IPS-15b (cell line): ENCODE data around the gene ATG14.

Experiments
- H3K27me3 ChIP-seq: one replicate; pipeline ENCODE4 v1.6.1; 2013; ENCODE audit warnings: low read length; ENCODE audit not compliant: control insufficient read depth, insufficient read depth
- H3K36me3 ChIP-seq: one replicate; pipeline ENCODE4 v1.6.1; 2013; ENCODE audit warnings: low read length; ENCODE audit not compliant: control insufficient read depth, insufficient read depth
- H3K4me1 ChIP-seq: one replicate; pipeline ENCODE4 v1.6.1; 2013; ENCODE audit warnings: mild to moderate bottlenecking, low read length; ENCODE audit not compliant: control insufficient read depth, insufficient read depth
- H3K4me3 ChIP-seq: one replicate; pipeline ENCODE4 v1.5.1; 2013; ENCODE audit warnings: low read depth, low read length
- H3K9ac ChIP-seq: one replicate; pipeline ENCODE4 v1.6.1; 2013; ENCODE audit warnings: low read depth, mild to moderate bottlenecking, low read length
- H3K9me3 ChIP-seq: one replicate; pipeline ENCODE4 v1.6.1; 2013; ENCODE audit warnings: mild to moderate bottlenecking, low read length; ENCODE audit not compliant: control insufficient read depth, insufficient read depth

Gene ATG14

DNA sequence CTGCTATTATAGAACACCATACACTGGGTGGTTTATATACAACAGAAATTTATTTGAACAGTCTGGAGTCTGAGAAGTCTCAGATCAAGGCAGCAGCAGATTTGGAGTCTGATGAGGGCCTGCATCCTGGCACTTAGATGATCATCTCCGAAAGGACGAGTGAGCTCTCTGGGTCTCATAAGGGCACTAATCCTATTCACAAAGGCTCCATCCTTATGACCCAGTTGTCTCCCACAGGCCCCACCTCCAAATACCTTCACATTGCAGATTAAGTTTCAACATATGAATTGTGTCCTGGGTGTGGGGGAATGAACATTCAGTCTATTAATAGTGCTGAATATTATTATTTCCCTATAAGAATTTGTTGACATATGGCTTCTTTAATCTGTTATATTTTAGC is 86.8 kb downstream of the ATG14 start:
- H3K27me3 ChIP-seq, result no peaks in the 10 kb centered on the region
- H3K9me3 ChIP-seq, result no peaks in the 10 kb centered on the region
- H3K4me3 ChIP-seq, result no peak overlapping the region
- H3K36me3 ChIP-seq, result no peaks in the 10 kb centered on the region
- peaks cover 6% of the 10 kb centered on the region for H3K4me1 ChIP-seq
- H3K9ac ChIP-seq, result no peak overlapping the region

DNA sequence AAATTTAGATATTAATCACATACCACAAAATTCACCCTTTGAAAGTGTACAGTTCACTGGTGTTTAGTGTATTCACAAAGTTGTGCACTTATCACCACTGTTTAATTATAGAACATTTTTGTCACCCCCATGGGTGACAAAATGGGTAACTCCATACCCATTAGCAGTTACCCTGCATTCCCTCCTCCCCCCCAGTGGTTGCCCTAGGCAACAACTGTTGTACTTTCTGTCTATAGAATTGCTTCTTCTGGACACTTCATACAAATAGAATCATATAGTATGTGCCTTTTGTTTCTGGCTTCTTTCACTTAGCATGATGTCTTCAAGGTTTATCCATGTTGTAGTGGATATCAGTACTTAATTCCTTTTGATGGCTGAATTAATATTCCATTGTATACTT is 87.7 kb downstream of the ATG14 start:
- H3K27me3 ChIP-seq, result no peaks in the 10 kb centered on the region
- H3K9me3 ChIP-seq, result no peaks in the 10 kb centered on the region
- H3K4me1 ChIP-seq, result peaks cover 6% of the 10 kb centered on the region
- H3K9ac ChIP-seq, result no peak overlapping the region
- no peak overlapping the region for H3K4me3 ChIP-seq
- H3K36me3 ChIP-seq, result no peaks in the 10 kb centered on the region

DNA sequence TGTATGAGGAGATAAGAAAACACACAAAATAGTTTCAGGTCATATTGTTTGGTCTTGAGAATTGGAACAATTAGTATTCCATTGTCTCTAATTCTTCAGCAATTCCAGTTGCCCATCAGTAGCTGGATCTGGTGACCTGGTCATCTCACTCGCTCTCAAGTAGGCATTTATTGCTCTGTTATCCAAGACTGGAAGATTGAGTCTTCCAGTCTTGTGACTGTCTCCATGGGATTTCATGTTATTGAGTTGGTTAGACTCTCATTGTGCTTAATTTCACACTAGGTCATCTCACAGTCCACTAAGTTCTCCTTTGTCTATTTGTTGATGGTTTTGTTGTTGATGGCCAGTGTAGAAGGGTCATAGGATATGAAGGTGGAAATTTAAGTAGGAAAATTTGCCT is 92.9 kb downstream of the ATG14 start:
- no peak overlapping the region for H3K4me3 ChIP-seq
- peaks cover 2% of the 10 kb centered on the region for H3K4me1 ChIP-seq
- H3K36me3 ChIP-seq, result peaks cover under 1% of the 10 kb centered on the region
- no peaks in the 10 kb centered on the region for H3K27me3 ChIP-seq
- no peak overlapping the region for H3K9ac ChIP-seq
- H3K9me3 ChIP-seq, result peaks cover under 1% of the 10 kb centered on the region

GRCh38 chr14:55317542-55318306 is 93.9 kb downstream of the ATG14 start:
- Histone ChIP-seq H3K9me3 (peaks cover 10% of the 10 kb centered on the region), H3K4me3 (no peak overlapping the region), H3K4me1 (peaks cover 2% of the 10 kb centered on the region), H3K27me3 (no peaks in the 10 kb centered on the region), H3K9ac (no peak overlapping the region), H3K36me3 (peaks cover 4% of the 10 kb centered on the region)

DNA sequence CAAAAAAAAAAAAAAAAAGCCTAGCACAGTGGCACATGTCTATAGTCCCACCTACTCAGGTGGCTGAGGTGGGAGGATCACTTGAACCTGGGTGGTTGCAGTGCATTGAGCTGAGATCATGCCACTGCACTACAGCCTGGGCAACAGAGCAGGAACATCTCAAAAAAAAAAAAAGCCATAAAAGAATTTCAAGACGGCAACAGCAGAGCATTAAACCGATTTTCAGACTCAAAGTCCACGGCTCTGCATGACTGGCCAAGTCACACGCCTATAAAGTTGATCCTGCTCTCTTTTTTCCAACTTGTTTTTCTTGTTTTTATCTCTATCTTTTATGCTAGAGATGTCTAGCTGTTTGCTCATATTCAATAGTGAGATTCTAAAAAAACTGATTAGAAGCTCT is 95.1 kb downstream of the ATG14 start:
- no peak overlapping the region for H3K4me3 ChIP-seq
- no peaks in the 10 kb centered on the region for H3K27me3 ChIP-seq
- peaks cover 4% of the 10 kb centered on the region for H3K36me3 ChIP-seq
- no peaks in the 10 kb centered on the region for H3K4me1 ChIP-seq
- H3K9ac ChIP-seq, result no peak overlapping the region
- peaks cover 18% of the 10 kb centered on the region for H3K9me3 ChIP-seq
